ENCODE measurements around the gene GK2. TPM values are rescaled to one million over a fixed set of nuclear protein-coding genes. Genes with fewer than 3 reads are reported as not detected.

GK2 gene
- polyA plus RNA-seq, 1 of the 3 experiments (the other 2 are of a cell fraction), result not detected

DNA sequence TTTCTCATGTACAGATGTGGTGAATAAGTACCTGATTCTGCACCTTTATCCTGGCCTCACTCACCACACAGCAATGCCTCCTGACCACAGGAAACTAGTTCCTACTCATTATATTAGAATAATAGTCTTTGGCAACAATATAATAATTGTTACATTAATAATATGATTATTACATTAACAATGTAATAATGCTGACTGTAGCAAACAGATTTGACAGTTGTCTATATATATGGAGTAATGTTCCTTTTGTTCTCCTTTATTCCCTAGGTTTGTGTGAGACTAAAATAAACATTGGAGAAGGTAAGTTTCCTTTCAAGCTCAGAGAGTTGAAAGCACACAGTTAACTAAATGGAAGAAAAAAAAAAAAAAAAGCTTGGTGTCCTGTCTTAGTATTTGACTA, 41.6 kb downstream of the GK2 start:
- H3K9ac ChIP-seq, result no peak overlapping the region
- TF ChIP-seq PBX3 (IDR thresholded peaks at IDR 0.05), result no peak
- no peak for TF ChIP-seq FOSL2 (IDR thresholded peaks at IDR 0.05; ENCODE audit: borderline replicate concordance, low read depth)
- TF ChIP-seq, protein P1, sequence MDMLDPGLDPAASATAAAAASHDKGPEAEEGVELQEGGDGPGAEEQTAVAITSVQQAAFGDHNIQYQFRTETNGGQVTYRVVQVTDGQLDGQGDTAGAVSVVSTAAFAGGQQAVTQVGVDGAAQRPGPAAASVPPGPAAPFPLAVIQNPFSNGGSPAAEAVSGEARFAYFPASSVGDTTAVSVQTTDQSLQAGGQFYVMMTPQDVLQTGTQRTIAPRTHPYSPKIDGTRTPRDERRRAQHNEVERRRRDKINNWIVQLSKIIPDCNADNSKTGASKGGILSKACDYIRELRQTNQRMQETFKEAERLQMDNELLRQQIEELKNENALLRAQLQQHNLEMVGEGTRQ (IDR thresholded peaks at IDR 0.05; ENCODE audit: borderline replicate concordance, low read depth, low read length), result no peak
- no peak for TF ChIP-seq ELF1 (IDR thresholded peaks at IDR 0.05)
- TF ChIP-seq TEAD4 (IDR thresholded peaks at IDR 0.05; ENCODE audit: borderline replicate concordance, insufficient read depth), result no peak
- TF ChIP-seq RCOR1 (IDR thresholded peaks at IDR 0.05; ENCODE audit: low read length), result no peak
- no peak for TF ChIP-seq SIN3A (IDR thresholded peaks at IDR 0.05; ENCODE audit: borderline replicate concordance, low read depth, low read length)
- TF ChIP-seq GABPA (IDR thresholded peaks at IDR 0.05; ENCODE audit: low read depth), result no peak
- no peak for TF ChIP-seq MEF2A (IDR thresholded peaks at IDR 0.05; ENCODE audit: borderline replicate concordance, low read depth)
- no peak for TF ChIP-seq POLR2AphosphoS5 (IDR thresholded peaks at IDR 0.05; ENCODE audit: low read depth, low read length)
- TF ChIP-seq RXRA (IDR thresholded peaks at IDR 0.05; ENCODE audit: borderline replicate concordance, low read depth), result no peak
- TF ChIP-seq, protein P2, sequence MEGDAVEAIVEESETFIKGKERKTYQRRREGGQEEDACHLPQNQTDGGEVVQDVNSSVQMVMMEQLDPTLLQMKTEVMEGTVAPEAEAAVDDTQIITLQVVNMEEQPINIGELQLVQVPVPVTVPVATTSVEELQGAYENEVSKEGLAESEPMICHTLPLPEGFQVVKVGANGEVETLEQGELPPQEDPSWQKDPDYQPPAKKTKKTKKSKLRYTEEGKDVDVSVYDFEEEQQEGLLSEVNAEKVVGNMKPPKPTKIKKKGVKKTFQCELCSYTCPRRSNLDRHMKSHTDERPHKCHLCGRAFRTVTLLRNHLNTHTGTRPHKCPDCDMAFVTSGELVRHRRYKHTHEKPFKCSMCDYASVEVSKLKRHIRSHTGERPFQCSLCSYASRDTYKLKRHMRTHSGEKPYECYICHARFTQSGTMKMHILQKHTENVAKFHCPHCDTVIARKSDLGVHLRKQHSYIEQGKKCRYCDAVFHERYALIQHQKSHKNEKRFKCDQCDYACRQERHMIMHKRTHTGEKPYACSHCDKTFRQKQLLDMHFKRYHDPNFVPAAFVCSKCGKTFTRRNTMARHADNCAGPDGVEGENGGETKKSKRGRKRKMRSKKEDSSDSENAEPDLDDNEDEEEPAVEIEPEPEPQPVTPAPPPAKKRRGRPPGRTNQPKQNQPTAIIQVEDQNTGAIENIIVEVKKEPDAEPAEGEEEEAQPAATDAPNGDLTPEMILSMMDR (IDR thresholded peaks at IDR 0.05), result no peak
- TF ChIP-seq MXI1 (IDR thresholded peaks at IDR 0.05; ENCODE audit: low read depth, low read length), result no peak
- no peak for TF ChIP-seq EZH2phosphoT487 (IDR thresholded peaks at IDR 0.05; ENCODE audit: borderline replicate concordance, low read depth)
- TF ChIP-seq JUND (IDR thresholded peaks at IDR 0.05), result no peak
- no peak for TF ChIP-seq FOXJ3 (CRISPR knock-in tag; IDR thresholded peaks at IDR 0.05)
- TF ChIP-seq, protein P3, sequence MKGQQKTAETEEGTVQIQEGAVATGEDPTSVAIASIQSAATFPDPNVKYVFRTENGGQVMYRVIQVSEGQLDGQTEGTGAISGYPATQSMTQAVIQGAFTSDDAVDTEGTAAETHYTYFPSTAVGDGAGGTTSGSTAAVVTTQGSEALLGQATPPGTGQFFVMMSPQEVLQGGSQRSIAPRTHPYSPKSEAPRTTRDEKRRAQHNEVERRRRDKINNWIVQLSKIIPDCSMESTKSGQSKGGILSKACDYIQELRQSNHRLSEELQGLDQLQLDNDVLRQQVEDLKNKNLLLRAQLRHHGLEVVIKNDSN (IDR thresholded peaks at IDR 0.05; ENCODE audit: borderline replicate concordance, low read depth), result no peak
- no peaks in the 10 kb centered on the region for H3F3A ChIP-seq (replicated peaks; ENCODE audit: insufficient read depth)
- H4K20me1 ChIP-seq (ENCODE audit: insufficient read depth), result no peaks in the 10 kb centered on the region
- H3K27me3 ChIP-seq (ENCODE audit: insufficient read depth), result no peaks in the 10 kb centered on the region
- CTCF ChIA-PET, result no interaction called here
- H3K36me3 ChIP-seq (replicated peaks in 1 of 2; ENCODE audit: control insufficient read depth in 1 of 2, insufficient read depth in 2 of 2, low read length in 1 of 2), result no peaks in the 10 kb centered on the region
- no peaks in the 10 kb centered on the region for H3K4me1 ChIP-seq (ENCODE audit: control insufficient read depth in 1 of 2, insufficient read depth in 2 of 2, low read depth in 1 of 2, low read length in 1 of 2)
- no peaks in the 10 kb centered on the region for H3K9me2 ChIP-seq
- H3K9me3 ChIP-seq, result no peaks in the 10 kb centered on the region
- DNase-seq, result no peak
- no peak overlapping the region for H3K4me3 ChIP-seq (ENCODE audit: low read depth in 2 of 2, low read length in 1 of 2)
- no peak overlapping the region for H3K4me2 ChIP-seq
- POLR2A ChIA-PET, result no interaction called here
- H2AFZ ChIP-seq (ENCODE audit: low read depth), result no peak overlapping the region
- no peaks in the 10 kb centered on the region for H3K79me2 ChIP-seq (ENCODE audit: insufficient read depth)
- H3K27ac ChIP-seq (ENCODE audit: low read depth in 2 of 2, low read length in 1 of 2), result no peak overlapping the region
